ENCODE data around the gene FTCDNL1. TPM values are rescaled to one million over a fixed set of nuclear protein-coding genes. Genes with fewer than 3 reads are reported as not detected.

Gene FTCDNL1
- total RNA-seq, 1 donor: 4.7 TPM

GRCh38 chr2:199756743-199757142 is 94.2 kb downstream of the FTCDNL1 start:
- H3K4me3 ChIP-seq (ENCODE audit: insufficient read depth, low read length): peak overlapping the region; percentile 15
- no peak overlapping the region for H3K27ac ChIP-seq (ENCODE audit: low read depth, low read length)
- peaks cover 4% of the 10 kb centered on the region for H3K4me1 ChIP-seq (ENCODE audit: insufficient read depth, low read length)
- TF ChIP-seq CTCF (IDR thresholded peaks at IDR 0.05; ENCODE audit: extremely low read depth, low read depth, low read length): no peak
- peaks cover 1% of the 10 kb centered on the region for H3K27me3 ChIP-seq (ENCODE audit: insufficient read depth, low read length)
- DNase-seq (ENCODE audit: insufficient read length, low spot score, missing footprints): no peak
- peak overlapping the region; percentile 46 for H3K4me2 ChIP-seq (ENCODE audit: insufficient read depth, low read length)
- no peak overlapping the region for H2AFZ ChIP-seq (ENCODE audit: low read length)
- H3K79me2 ChIP-seq (ENCODE audit: insufficient read depth, low read length): no peaks in the 10 kb centered on the region
- H3K36me3 ChIP-seq (ENCODE audit: insufficient read depth, low read length): no peaks in the 10 kb centered on the region
- H3K9me3 ChIP-seq (ENCODE audit: low read depth, low read length): no peaks in the 10 kb centered on the region
- no peaks in the 10 kb centered on the region for H4K20me1 ChIP-seq (ENCODE audit: insufficient read depth, low read length)

GRCh38 chr2:199756211-199756610 is 94.8 kb downstream of the FTCDNL1 start:
- peaks cover 7% of the 10 kb centered on the region for H3K27me3 ChIP-seq (ENCODE audit: insufficient read depth, low read length)
- H2AFZ ChIP-seq (ENCODE audit: low read length): no peak overlapping the region
- H3K27ac ChIP-seq (ENCODE audit: low read depth, low read length): no peak overlapping the region
- no peaks in the 10 kb centered on the region for H4K20me1 ChIP-seq (ENCODE audit: insufficient read depth, low read length)
- TF ChIP-seq CTCF (IDR thresholded peaks at IDR 0.05; ENCODE audit: extremely low read depth, low read depth, low read length): no peak
- H3K4me2 ChIP-seq (ENCODE audit: insufficient read depth, low read length): no peak overlapping the region
- no peaks in the 10 kb centered on the region for H3K79me2 ChIP-seq (ENCODE audit: insufficient read depth, low read length)
- H3K4me1 ChIP-seq (ENCODE audit: insufficient read depth, low read length): peaks cover 4% of the 10 kb centered on the region
- no peaks in the 10 kb centered on the region for H3K36me3 ChIP-seq (ENCODE audit: insufficient read depth, low read length)
- H3K9me3 ChIP-seq (ENCODE audit: low read depth, low read length): no peaks in the 10 kb centered on the region
- H3K4me3 ChIP-seq (ENCODE audit: insufficient read depth, low read length): no peak overlapping the region
- DNase-seq (ENCODE audit: insufficient read length, low spot score, missing footprints): no peak

- H3K27me3 ChIP-seq (ENCODE audit: insufficient read depth, low read length): peaks cover 8% of the 10 kb centered on the region
- no peak overlapping the region for H3K4me3 ChIP-seq (ENCODE audit: insufficient read depth, low read length)
- H3K79me2 ChIP-seq (ENCODE audit: insufficient read depth, low read length): no peaks in the 10 kb centered on the region
- H3K4me1 ChIP-seq (ENCODE audit: insufficient read depth, low read length): peaks cover 4% of the 10 kb centered on the region
- H3K4me2 ChIP-seq (ENCODE audit: insufficient read depth, low read length): no peak overlapping the region
- no peak overlapping the region for H2AFZ ChIP-seq (ENCODE audit: low read length)
- H3K36me3 ChIP-seq (ENCODE audit: insufficient read depth, low read length): no peaks in the 10 kb centered on the region
- TF ChIP-seq CTCF (IDR thresholded peaks at IDR 0.05; ENCODE audit: extremely low read depth, low read depth, low read length): no peak
- H3K9me3 ChIP-seq (ENCODE audit: low read depth, low read length): no peaks in the 10 kb centered on the region
- no peak overlapping the region for H3K27ac ChIP-seq (ENCODE audit: low read depth, low read length)
- DNase-seq (ENCODE audit: insufficient read length, low spot score, missing footprints): no peak
- no peaks in the 10 kb centered on the region for H4K20me1 ChIP-seq (ENCODE audit: insufficient read depth, low read length)
Observed at GRCh38 chr2:199754766-199755165, 96.2 kb downstream of the FTCDNL1 start.

GRCh38 chr2:199751492-199752120 is 99.4 kb downstream of the FTCDNL1 start:
- no peaks in the 10 kb centered on the region for H3K36me3 ChIP-seq (ENCODE audit: insufficient read depth, low read length)
- H3K27me3 ChIP-seq (ENCODE audit: insufficient read depth, low read length): peaks cover 8% of the 10 kb centered on the region
- no peaks in the 10 kb centered on the region for H3K4me1 ChIP-seq (ENCODE audit: insufficient read depth, low read length)
- no peak overlapping the region for H3K27ac ChIP-seq (ENCODE audit: low read depth, low read length)
- no peak overlapping the region for H3K4me2 ChIP-seq (ENCODE audit: insufficient read depth, low read length)
- DNase-seq (ENCODE audit: insufficient read length, low spot score, missing footprints): no peak
- H3K4me3 ChIP-seq (ENCODE audit: insufficient read depth, low read length): no peak overlapping the region
- no peaks in the 10 kb centered on the region for H4K20me1 ChIP-seq (ENCODE audit: insufficient read depth, low read length)
- no peaks in the 10 kb centered on the region for H3K9me3 ChIP-seq (ENCODE audit: low read depth, low read length)
- no peaks in the 10 kb centered on the region for H3K79me2 ChIP-seq (ENCODE audit: insufficient read depth, low read length)
- TF ChIP-seq CTCF (IDR thresholded peaks at IDR 0.05; ENCODE audit: extremely low read depth, low read depth, low read length): no peak
- H2AFZ ChIP-seq (ENCODE audit: low read length): no peak overlapping the region

All from osteoblast (primary cell).